Endothelial cell of hepatic sinusoid (primary cell): ENCODE results near the gene HLX.

ENCODE experiments used
- in situ Hi-C: cut with HindIII; loops from 2 replicates; pipeline ENCODE4 v1.10.0; 2017; ENCODE audit warnings: low sequenced_read_pairs

HLX gene

DNA sequence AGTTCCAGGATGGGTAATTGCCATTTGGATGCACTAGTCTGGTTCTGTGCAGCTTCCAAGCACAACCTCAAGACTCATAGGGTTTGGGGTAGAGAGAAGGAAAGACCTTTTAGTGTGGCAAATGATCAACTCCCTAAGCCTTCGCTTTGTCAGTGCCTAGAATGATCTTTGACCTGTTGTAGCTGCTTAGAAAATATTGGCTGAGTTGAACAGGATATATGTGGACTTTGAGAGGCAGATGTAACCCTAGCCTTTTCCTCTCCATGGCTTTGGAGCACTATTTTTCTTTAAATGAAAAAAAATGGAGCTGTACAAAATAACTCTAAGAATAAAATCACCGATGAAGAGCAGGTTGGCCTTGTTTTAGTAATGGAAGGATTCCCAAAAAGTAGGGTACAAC is 41.7 kb downstream of the HLX start:
- in situ Hi-C loops = loop anchor here (5.0 kb wide), 1 partner anchor 34 kb away; no protein-coding TSS in a partner anchor

DNA sequence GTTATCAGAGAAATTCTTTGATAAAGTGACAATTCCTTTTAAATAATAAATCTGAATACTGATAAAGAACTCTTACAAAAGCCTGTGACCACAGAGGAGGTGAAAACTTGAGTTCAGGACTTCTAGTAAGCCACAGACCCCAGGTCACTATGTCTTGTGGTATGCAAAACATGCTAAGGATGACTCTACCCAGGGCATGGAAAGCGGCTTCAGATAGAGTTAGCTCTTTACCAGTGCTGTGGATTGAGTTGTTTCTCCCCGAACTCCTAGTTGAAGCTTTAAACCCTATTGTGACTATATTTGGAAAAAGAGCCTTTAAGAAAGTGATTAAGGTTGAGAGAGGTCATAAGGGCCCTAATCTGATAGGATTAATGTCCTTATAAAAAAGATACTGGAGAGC is 42.3 kb downstream of the HLX start:
- in situ Hi-C loops = loop anchor here (5.0 kb wide), 1 partner anchor 34 kb away; no protein-coding TSS in a partner anchor

DNA sequence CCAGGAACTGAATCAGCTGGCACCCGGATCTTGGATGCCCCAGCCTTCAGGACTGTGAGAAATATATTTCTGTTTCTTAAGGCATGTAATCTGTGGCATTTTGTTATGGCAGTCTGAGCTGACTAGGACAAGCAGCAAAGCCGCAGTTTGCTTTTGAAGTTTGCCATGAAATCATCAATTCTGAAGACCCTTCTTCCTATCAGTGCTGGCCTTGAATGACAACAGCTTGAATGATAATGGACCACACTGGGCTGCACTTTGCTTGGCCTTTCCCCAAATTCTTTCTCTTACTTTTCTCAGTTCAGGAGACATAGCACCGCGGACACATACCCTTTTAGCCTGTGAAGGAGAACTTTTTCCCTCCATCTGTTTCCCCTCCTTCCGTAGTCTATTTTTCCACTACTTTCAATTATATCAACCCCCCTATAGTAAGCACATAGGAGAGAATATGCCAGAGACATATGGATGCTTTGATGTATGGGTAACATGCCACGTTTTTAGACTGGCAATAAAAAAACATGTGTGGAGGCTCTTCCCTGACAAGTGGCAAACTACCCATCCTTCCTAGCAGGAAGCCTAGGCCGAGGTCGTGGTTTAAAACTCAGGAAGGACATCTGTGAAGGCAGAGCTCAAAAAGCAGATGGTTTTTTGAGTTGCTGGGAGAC is 42.9 kb downstream of the HLX start:
- in situ Hi-C loops = loop anchor here (5.0 kb wide), 1 partner anchor 35 kb away; no protein-coding TSS in a partner anchor

DNA sequence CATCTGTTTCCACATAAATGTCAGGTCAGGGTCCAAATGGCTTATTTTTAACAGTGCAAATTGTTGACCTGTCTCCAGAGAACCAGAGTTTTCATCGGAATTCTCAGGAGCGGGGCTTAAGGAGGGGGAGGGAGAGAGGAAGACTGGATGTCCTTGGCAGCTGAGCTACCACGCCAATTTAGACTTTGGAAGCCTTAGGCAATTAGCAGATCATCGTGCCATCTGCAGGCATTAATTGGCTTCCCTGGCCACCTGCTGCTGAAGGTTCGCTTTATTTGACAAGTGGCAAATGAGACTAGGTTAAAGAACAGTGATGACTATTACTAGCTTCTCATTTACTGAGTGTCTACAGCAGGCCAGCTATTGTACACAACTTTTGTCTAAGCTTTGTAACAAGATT is 43.7 kb downstream of the HLX start:
- in situ Hi-C loops = loop anchor here (5.0 kb wide), 1 partner anchor 36 kb away; no protein-coding TSS in a partner anchor

DNA sequence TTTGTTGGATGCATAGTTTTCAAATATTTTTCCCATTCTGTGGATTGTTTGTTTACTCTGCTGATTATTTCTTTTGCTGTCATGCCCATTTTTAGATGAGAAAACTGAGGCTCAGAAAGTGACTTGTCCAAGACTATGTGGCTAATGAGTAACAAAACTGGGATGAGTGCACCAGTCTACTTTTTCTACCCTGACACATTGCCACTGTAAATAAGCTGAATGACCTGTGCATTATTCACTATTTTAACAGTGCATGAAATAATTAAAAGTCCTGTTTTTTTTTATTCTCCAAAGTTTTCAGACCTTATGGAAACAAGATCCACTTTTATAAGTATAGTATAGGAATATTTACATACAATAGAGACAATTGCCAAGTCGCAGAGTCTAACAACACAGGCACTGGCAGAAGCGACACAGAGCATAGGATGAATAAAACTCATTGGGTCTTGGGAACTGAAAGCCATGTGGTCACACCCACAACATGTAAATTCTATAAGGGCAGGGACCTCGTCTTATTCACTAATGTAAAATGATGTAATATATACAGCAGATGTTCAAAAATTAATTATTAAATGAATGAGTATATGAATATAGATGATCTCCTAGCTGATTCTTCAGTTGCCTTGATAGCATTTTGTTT is 45.2 kb downstream of the HLX start:
- in situ Hi-C loops = loop anchor here (5.0 kb wide), 1 partner anchor 37 kb away; no protein-coding TSS in a partner anchor

DNA sequence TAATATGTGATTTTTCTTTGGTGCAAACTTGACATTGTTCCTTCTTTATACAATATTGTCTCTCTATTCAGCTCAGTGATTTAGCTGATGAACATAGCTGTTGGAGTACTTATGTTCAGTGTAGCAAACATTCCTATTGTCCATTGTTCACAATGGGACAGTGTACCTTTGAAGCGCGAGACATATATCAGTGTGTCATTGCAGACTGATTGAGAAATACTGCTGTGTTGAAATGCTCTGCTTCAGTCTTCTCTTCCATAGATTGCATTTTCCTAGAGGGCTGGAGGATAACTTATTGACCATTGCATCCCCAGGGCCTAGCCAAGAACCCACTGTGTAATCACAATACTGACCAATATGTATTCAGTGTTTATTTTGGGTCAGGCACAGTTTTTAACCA is 46.5 kb downstream of the HLX start:
- in situ Hi-C loops = no loop called here

DNA sequence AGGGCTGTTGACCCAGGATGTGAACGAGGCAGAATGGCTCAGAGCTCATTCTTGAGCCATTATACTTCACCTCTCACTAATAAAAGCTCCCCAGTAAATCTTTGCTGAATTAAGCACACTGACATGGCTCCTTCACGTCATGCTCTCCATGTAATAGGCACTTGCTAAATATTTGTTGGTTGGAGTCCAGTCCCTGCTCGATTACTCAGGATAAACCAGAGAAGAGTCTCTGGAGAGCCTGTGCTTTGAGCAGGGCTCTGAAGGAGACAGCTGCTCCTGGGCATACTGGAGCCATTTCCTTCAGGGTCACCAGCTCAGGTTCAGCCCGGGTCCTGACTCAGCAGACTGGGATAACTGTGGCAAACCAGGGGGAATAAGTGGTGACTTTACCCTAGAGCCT is 46.9 kb downstream of the HLX start:
- in situ Hi-C loops = no loop called here

DNA sequence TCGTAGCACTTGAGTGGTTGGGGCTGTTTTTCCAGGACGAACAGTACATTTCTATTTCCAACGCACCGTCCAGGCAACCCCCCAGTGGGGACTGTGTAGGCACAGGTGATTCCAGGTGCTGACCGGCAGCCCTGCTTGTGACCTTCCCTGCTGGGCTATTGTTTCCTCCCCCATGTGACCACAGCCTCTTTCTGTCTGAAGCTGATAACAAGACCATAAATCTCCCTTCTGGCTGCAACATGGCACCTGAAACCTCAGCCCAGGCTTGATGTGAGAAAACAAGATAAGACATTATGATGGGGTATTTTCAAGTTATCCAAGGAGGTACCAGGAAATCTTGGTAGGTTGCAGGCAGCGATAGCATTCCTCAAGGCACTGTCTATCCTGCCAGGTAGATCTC is 48.2 kb downstream of the HLX start:
- in situ Hi-C loops = no loop called here

DNA sequence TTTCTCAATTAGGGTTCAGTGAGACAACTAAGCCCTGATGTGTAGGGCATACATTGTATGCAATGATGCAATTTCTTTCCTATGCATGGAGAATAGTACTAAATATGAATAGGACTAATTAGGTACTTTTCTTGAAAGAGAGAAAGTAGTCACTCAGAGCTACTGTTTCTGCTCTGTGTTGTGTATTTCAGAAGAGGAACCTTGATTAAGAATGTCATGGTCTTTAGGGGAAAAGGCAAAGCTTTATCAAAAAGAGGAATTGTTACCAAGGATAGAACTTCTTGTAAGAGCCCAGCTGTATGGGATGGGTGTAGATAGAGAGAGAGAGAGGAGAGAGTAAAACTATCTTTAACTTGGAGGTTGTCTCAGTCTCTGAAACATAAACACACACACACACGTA is 49.1 kb downstream of the HLX start:
- in situ Hi-C loops = no loop called here

DNA sequence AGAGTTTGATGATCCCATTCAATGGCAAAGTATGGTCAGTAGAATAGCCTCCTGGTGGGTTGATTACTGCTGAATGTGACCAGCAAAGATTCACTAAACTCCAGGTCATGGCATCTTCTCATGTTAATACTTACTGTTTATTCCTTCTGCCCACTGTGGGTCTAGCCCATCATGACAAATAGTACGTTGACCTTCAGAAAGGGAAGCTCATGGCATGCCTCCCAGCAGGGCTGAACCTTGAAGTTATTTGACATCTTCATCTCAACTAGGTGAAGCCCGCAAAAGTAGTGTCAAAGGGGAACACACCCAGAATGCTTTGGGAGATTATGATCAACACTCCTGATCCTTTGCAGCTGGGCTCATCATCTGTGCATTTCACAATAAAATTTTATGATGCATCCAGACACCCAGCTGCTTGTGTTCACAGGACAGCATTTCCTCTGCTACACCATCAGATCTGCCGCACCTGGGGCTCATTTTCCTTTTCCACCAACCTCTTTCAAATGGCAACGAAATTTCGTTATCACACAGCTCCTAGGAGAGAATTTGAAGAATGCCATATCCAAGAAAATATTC is 49.6 kb downstream of the HLX start:
- in situ Hi-C loops = no loop called here

DNA sequence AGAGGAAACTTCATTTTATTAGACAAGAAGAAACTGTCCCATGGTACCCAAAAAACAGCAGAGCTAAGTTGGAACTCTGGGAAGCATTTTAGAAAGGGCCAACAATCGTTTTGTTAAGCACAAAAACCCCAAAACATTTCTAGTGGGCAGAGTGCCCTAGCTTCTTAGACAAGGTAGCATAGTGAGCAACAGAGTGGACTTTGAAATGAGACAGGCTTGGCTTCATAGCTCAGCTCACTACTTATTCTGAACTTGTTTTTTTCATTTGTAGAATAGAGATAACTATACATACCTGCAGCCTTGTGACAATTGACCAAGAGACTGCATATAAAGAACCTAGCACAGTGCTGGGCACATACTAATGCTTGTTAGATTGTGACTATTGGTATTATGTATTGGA is 50.1 kb downstream of the HLX start:
- in situ Hi-C loops = no loop called here
